Right lobe of liver (tissue), 4 donors: ENCODE results near the gene SIK1.
"Not testable (repeated sequence)": the region's sequence is repeated elsewhere in the genome, so short reads cannot be mapped to it uniquely, and the experiment has no call there.

Experiments
- POLR2A ChIP-seq: fragments of 450-650 bp; IDR thresholded peaks from one replicate; pipeline ENCODE4 v1.6.1; 2017; ENCODE audit warnings: antibody characterized with exemption, mild to moderate bottlenecking
- TF ChIP-seq, protein P1 (sequence below), 4 donors: fragments of 200-600 bp in 3 of 4; fragments of 450-650 bp in 1 of 4; IDR thresholded peaks; one replicate each; pipeline versions ENCODE4 v1.5.1 to v1.8.0; 2016 to 2022; ENCODE audit warnings: antibody characterized with exemption in 4 of 4, mild to moderate bottlenecking in 2 of 4
- donor health status: DM: no; HTN: no; CAD: no.
- donor health status: DM: no; HTN: no; CAD: no.
- donor health status: DM: no; HTN: yes; CAD: no.

GRCh38 chr21:43428964-43429363 lies 2.0 kb upstream of the SIK1 start:
- TF ChIP-seq POLR2A = not testable (repeated sequence)
- TF ChIP-seq, protein P1, sequence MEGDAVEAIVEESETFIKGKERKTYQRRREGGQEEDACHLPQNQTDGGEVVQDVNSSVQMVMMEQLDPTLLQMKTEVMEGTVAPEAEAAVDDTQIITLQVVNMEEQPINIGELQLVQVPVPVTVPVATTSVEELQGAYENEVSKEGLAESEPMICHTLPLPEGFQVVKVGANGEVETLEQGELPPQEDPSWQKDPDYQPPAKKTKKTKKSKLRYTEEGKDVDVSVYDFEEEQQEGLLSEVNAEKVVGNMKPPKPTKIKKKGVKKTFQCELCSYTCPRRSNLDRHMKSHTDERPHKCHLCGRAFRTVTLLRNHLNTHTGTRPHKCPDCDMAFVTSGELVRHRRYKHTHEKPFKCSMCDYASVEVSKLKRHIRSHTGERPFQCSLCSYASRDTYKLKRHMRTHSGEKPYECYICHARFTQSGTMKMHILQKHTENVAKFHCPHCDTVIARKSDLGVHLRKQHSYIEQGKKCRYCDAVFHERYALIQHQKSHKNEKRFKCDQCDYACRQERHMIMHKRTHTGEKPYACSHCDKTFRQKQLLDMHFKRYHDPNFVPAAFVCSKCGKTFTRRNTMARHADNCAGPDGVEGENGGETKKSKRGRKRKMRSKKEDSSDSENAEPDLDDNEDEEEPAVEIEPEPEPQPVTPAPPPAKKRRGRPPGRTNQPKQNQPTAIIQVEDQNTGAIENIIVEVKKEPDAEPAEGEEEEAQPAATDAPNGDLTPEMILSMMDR (IDR thresholded peaks at IDR 0.05) = not testable (repeated sequence)
